ENCODE data around the gene PDE4D. TPM values are rescaled to one million over a fixed set of nuclear protein-coding genes. Genes with fewer than 3 reads are reported as not detected.

Gene PDE4D
- total RNA-seq, 1 donor from 2014 or later = 34.5 TPM

DNA sequence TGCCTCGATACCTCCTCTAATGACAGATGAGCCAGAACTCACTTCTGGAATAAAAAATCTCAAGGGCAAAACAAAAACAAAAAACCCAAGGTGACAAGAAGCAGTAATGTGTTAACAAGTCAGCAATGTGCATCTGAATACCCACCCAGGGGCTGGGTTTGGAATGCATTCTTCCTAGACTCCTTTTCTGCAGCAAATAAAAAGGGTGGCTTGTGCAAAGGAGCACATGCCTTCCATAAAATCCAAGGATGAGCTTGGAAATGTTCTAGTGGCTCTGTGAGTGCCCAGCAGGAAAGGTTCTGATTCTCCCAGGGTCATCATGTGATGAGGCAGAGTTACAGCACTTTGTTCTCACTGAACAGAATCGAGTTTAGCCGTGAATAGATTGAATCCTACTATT lies 710.8 kb downstream of the PDE4D start:
- intact Hi-C loops (cut with micrococcal nuclease) = loop anchor here (10.0 kb wide), 1 partner anchor 492 kb away; no protein-coding TSS in a partner anchor
- H3K4me3 ChIP-seq = no peak overlapping the region
- H3K4me1 ChIP-seq = peaks cover 7% of the 10 kb centered on the region
- H3K9me3 ChIP-seq (replicated peaks) = no peaks in the 10 kb centered on the region
- no peak overlapping the region for H3K27ac ChIP-seq (replicated peaks)
- no peak for DNase-seq
- no peak for TF ChIP-seq CTCF (IDR thresholded peaks at IDR 0.05; ENCODE audit: borderline replicate concordance)
- H3K36me3 ChIP-seq = peaks cover 4% of the 10 kb centered on the region
- H3K27me3 ChIP-seq (ENCODE audit: low read depth) = no peaks in the 10 kb centered on the region

GRCh38 chr5:59180515-59180914 lies 713.0 kb downstream of the PDE4D start:
- Histone ChIP-seq H3K27me3 (ENCODE audit: low read depth) (no peaks in the 10 kb centered on the region), H3K9me3 (replicated peaks) (no peaks in the 10 kb centered on the region), H3K4me3 (no peak overlapping the region), H3K4me1 (no peaks in the 10 kb centered on the region), H3K36me3 (peaks cover 4% of the 10 kb centered on the region), H3K27ac (replicated peaks) (no peak overlapping the region)
- intact Hi-C loops (cut with micrococcal nuclease) = loop anchor here (10.0 kb wide), 1 partner anchor 494 kb away; no protein-coding TSS in a partner anchor
- TF ChIP-seq CTCF (IDR thresholded peaks at IDR 0.05; ENCODE audit: borderline replicate concordance) = no peak
- DNase-seq = no peak

- no peak for TF ChIP-seq CTCF (IDR thresholded peaks at IDR 0.05; ENCODE audit: borderline replicate concordance)
- peaks cover 4% of the 10 kb centered on the region for H3K36me3 ChIP-seq
- no peak overlapping the region for H3K27ac ChIP-seq (replicated peaks)
- no peak overlapping the region for H3K4me3 ChIP-seq
- intact Hi-C loops (cut with micrococcal nuclease) = loop anchor here (10.0 kb wide), 1 partner anchor 495 kb away; no protein-coding TSS in a partner anchor
- H3K27me3 ChIP-seq (ENCODE audit: low read depth) = no peaks in the 10 kb centered on the region
- no peak for DNase-seq
- no peaks in the 10 kb centered on the region for H3K9me3 ChIP-seq (replicated peaks)
- H3K4me1 ChIP-seq = no peaks in the 10 kb centered on the region
Observed at GRCh38 chr5:59179704-59180103, 713.8 kb downstream of the PDE4D start.

GRCh38 chr5:59178482-59178881 lies 715.0 kb downstream of the PDE4D start:
- peaks cover 9% of the 10 kb centered on the region for H3K4me1 ChIP-seq
- no peaks in the 10 kb centered on the region for H3K9me3 ChIP-seq (replicated peaks)
- no peak for DNase-seq
- TF ChIP-seq CTCF (IDR thresholded peaks at IDR 0.05; ENCODE audit: borderline replicate concordance) = no peak
- H3K27me3 ChIP-seq (ENCODE audit: low read depth) = no peaks in the 10 kb centered on the region
- H3K27ac ChIP-seq (replicated peaks) = no peak overlapping the region
- intact Hi-C loops (cut with micrococcal nuclease) = no loop called here
- H3K36me3 ChIP-seq = peaks cover 4% of the 10 kb centered on the region
- no peak overlapping the region for H3K4me3 ChIP-seq

DNA sequence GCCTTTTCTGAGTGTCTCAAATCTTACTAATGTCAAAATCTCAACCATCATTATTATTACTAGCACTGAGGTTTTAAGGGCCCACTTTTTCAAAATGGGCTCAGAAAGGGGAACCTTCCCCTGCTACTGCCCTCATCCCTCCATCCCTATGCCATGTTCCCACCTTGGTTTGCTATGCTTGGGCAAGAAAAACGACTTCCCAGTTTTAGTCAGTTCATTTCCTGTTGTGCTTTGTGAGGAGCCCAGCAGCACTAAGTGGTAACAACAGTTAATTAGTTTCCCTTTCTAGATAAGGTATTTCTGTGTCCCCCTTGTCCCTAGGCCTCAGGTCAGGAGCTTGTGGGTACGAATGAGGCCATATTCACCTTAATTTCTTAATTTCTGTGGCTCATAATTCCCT lies 715.5 kb downstream of the PDE4D start:
- H3K9me3 ChIP-seq (replicated peaks) = no peaks in the 10 kb centered on the region
- intact Hi-C loops (cut with micrococcal nuclease) = no loop called here
- no peaks in the 10 kb centered on the region for H3K27me3 ChIP-seq (ENCODE audit: low read depth)
- DNase-seq = no peak
- H3K4me1 ChIP-seq = peaks cover 9% of the 10 kb centered on the region
- H3K36me3 ChIP-seq = peaks cover 4% of the 10 kb centered on the region
- H3K4me3 ChIP-seq = no peak overlapping the region
- no peak overlapping the region for H3K27ac ChIP-seq (replicated peaks)
- TF ChIP-seq CTCF (IDR thresholded peaks at IDR 0.05; ENCODE audit: borderline replicate concordance) = no peak

All from left ventricle myocardium inferior (tissue), 1 donor.